Left cardiac atrium (tissue), 4 donors: ENCODE data around the gene INTS4. TPM values are rescaled to one million over a fixed set of nuclear protein-coding genes. Genes with fewer than 3 reads are reported as not detected.
"Not testable (repeated sequence)": the region's sequence is repeated elsewhere in the genome, so short reads cannot be mapped to it uniquely, and the experiment has no call there.

ENCODE experiments used
- ATAC-seq, 2 donors: fragments of 200-7000 bp; cut with Tn5 transposase; one replicate each; pipeline ENCODE4 v1.9.1; 2020; ENCODE audit warnings: mild to moderate bottlenecking in 2 of 2, moderate library complexity in 2 of 2
- DNase-seq: peaks from one replicate; pipeline ENCODE4 v3.0.0-alpha.2; 2020
- intact Hi-C, 2 donors: fragments of 100-400 bp; cut with DNase I; formaldehyde crosslinking; loops; one replicate each; pipeline versions ENCODE4 v1.14.1 to v1.15.1; 2022 to 2023
- total RNA-seq, 2 donors: library from RNA; stranded (reverse); fragmentation: NEBNext Ultra II Directional; extraction: Animal tissue kit (Norgen Biotek cat#: 25700); gene quantifications; one replicate each; pipeline ENCODE4 v1.2.1, GENCODE V29; 2021
- donor health status: DM: no; HTN: yes; CAD: no.
- donor health status: DM: no; HTN: yes; CAD: no; lungs with severe emphysema.
- donor health status: DM: yes; HTN: yes; CAD: no.
- donor health status: Dilated cardiomyopathy.

The INTS4 gene
- total RNA-seq, 2 donors from 2014 or later: 15.9 to 17.7 TPM

DNA sequence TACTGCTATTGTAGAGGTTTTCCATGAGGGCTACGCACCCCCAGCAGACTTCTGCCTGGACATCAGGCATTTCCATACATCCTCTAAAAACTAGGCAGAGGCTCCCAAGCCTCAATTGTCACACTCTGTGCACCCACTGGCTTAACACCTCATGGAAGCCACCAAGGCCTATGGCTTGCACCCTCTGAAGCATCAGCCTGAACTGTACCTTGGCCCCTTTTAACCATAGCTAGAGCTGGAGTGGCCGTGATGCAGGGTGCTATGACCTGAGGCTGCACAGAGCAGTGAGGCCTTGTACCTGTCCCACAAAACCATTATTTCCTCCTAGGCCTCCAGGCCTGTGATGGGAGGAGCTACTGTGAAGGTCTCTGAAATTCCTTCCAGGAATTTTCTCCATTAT lies 139.6 kb downstream of the INTS4 start:
- ATAC-seq: no peak
- no peak for DNase-seq
- intact Hi-C loops: no loop called here

DNA sequence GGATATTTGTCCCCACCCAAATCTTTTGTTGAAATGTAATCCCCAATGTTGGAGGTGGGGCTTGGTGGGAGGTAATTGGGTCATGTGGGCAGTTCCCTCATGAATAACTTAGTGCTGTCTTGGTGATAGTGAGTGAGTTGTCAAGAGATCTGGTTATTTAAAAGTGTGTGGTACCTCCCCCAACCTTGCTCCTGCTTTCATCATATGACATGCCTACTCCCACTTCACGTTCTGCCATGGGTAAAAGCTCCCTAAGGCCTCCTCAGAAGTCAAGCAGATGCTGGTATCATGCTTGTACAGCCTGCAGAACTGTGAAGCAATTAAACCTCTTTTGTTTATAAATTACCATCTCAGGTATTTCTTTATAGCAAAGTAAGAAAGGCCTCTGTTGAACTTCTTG lies 143.0 kb downstream of the INTS4 start:
- DNase-seq: no peak
- intact Hi-C loops: no loop called here
- ATAC-seq: no peak

DNA sequence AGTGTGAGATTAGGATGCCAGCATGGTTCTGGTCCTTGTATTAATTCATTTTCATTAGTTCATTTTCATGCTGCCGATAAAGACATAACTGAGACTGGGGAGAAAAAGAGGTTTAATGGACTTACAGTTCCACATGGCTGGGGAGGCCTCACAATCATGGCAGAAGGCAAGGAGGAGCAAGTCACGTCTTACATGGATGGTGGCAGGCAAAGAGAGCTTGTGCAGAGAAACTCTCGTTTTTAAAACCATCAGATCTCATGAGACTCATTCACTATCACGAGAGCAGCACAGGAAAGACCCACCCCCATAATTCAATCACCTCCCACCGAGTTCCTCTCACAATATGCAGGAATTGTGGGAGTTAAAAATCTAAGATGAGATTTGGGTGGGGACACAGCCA lies 150.8 kb downstream of the INTS4 start:
- DNase-seq, ATAC-seq, intact Hi-C loops: not testable (repeated sequence)

DNA sequence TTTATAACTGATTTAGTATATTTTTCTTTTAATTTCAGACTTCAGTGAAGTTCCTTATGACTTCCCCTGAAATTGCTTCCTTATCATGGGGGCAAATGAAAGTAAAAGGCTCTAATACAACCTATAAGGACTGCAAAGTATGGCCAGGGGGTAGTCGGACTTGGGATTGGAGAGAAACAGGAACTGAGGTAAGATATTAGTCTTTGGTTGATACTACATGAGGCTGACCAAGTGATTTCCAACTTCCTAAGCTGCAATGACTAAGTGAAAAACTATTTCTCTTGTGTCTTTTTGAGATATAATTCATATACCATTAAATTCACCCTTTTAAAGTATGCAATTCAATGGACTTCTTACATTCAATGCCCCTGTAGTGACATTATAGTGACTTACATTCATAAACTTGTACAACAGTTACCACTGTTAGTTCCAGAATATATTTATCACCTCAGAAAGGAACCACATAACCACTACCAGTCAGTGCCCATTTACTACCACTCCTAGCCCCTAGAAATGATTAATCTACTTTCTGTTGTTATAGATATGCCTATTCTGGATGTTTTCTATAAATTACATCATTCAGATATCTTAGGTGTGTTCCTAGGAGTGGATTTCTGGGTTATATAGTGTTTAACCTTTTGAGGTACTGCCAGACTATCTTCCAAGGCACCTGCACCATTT lies 151.9 kb downstream of the INTS4 start:
- ATAC-seq (no peak), DNase-seq (no peak)
- intact Hi-C loops: no loop called here

DNA sequence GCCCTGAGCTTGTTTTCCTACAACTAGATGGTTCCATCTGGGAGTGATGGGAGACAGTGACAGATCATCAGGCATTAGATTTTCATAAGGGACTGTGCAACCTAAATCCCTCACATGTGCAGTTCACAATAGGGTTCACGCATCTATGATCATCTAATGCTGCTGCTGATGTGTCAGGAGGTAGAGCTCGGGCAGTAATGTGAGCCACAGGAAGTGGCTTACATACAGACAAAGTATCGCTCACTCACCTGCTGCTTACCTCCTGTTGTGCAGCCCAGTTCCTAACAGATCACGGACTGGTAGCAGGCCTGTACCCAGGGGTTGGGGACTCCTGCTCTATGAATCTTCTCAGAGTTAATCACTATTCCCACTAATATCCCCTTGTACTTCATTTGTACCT lies 161.2 kb downstream of the INTS4 start:
- no peak for DNase-seq
- intact Hi-C loops: no loop called here
- ATAC-seq: no peak

DNA sequence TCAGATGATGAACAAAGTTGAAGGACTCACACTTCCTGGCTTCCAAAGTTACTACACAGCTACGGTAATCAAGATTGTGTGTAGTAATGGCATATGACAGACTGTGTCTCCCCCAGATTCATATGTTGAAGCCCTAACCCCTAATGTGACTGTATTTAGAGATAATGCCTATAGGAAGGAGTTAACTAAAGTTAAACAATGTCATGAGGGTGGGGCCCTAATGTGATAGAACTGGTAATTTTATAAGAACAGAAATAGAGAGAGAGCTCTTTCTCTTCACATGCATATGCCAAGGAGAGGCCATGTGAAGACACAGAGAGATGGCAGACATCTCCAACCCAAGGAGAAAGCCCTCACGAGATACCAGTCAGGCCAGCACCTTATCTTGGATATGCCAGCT lies 165.5 kb downstream of the INTS4 start:
- no peak for ATAC-seq
- intact Hi-C loops: no loop called here
- DNase-seq: no peak

Other genes starting within 250 kb of the INTS4 start
- 10 to 100 TPM; 37.6 to 45.7 TPM for gene RSF1, start 173.9 kb downstream of the INTS4 start, total RNA-seq
- gene AAMDC, start 173.5 kb downstream of the INTS4 start, total RNA-seq: 10 to 100 TPM; 70.9 to 77.5 TPM
- gene KCTD14, start 28.6 kb upstream of the INTS4 start, total RNA-seq: 1 to 10 TPM in 1 of 2 donors, under 1 TPM in 1; 0.94 to 1.3 TPM
- 10 to 100 TPM; 34.6 to 88.4 TPM for gene THRSP, start 69.2 kb upstream of the INTS4 start, total RNA-seq
- gene NDUFC2, start 85.2 kb upstream of the INTS4 start, total RNA-seq: 100 to 1,000 TPM; 276 to 291 TPM
- 10 to 100 TPM; 21.1 to 25.2 TPM for gene ALG8, start 145.0 kb upstream of the INTS4 start, total RNA-seq
- 1 to 10 TPM; 6.4 to 6.8 TPM for gene KCTD21, start 194.0 kb upstream of the INTS4 start, total RNA-seq
- gene USP35, start 194.3 kb upstream of the INTS4 start, total RNA-seq: 10 to 100 TPM in 1 of 2 donors, 1 to 10 TPM in 1; 6.5 to 10.6 TPM